CD4-positive, CD25-positive, alpha-beta regulatory T cell (primary cell): ENCODE data around the gene GH2. TPM values are rescaled to one million over a fixed set of nuclear protein-coding genes. Genes with fewer than 3 reads are reported as not detected.
"Not testable (repeated sequence)": the region's sequence is repeated elsewhere in the genome, so short reads cannot be mapped to it uniquely, and the experiment has no call there.

Experiments used
- ATAC-seq, 2 donors: fragments of 150-1000 bp; cut with Tn5 transposase; one replicate each; pipeline ENCODE4 v1.10.0; 2021; ENCODE audit warnings: low read depth in 2 of 2, moderate number of reproducible peaks in 2 of 2, moderate library complexity in 1 of 2
- DNase-seq, 3 donors: peaks; one replicate each; pipeline versions ENCODE4 v3.0.0 to v3.0.0-alpha.2; 2012 to 2022; ENCODE audit warnings: mixed read lengths in 1 of 3
- H3K27ac ChIP-seq: one replicate; pipeline ENCODE4 v1.7.0; 2013; ENCODE audit warnings: mild to moderate bottlenecking, low read length; ENCODE audit not compliant: insufficient read depth, poor library complexity, severe bottlenecking
- H3K27me3 ChIP-seq: one replicate; pipeline ENCODE4 v1.7.0; 2013; ENCODE audit warnings: low read length; ENCODE audit not compliant: control insufficient read depth, insufficient read depth
- H3K36me3 ChIP-seq: one replicate; pipeline ENCODE4 v1.7.0; 2013; ENCODE audit warnings: mild to moderate bottlenecking, low read length, moderate library complexity; ENCODE audit not compliant: control insufficient read depth, insufficient read depth
- H3K4me1 ChIP-seq: 2 replicates; pipeline ENCODE4 v1.7.0; 2013; ENCODE audit warnings: mild to moderate bottlenecking, low read length; ENCODE audit not compliant: insufficient read depth, control insufficient read depth, poor library complexity, severe bottlenecking
- H3K4me3 ChIP-seq: one replicate; pipeline ENCODE4 v1.7.0; 2013; ENCODE audit warnings: low read depth, mild to moderate bottlenecking, low read length, moderate library complexity
- H3K9me3 ChIP-seq, 2 experiments: 1 replicate in 1 of 2; 2 replicates in 1 of 2; pipeline ENCODE4 v1.7.0; 2013; ENCODE audit warnings: low read length in 2 of 2, mild to moderate bottlenecking in 1 of 2, moderate library complexity in 1 of 2; ENCODE audit not compliant: control insufficient read depth in 2 of 2
- H3K27ac Mint-ChIP-seq, 3 donors: one replicate each; pipeline ENCODE4 v1.8.0; 2020 to 2022; ENCODE audit warnings: mild to moderate bottlenecking in 3 of 3, mixed read lengths in 3 of 3, moderate library complexity in 2 of 3
- H3K27me3 Mint-ChIP-seq: one replicate; pipeline ENCODE4 v1.8.0; 2022; ENCODE audit warnings: mild to moderate bottlenecking, mixed read lengths
- H3K36me3 Mint-ChIP-seq: one replicate; pipeline ENCODE4 v1.8.0; 2020; ENCODE audit warnings: mixed read lengths
- H3K4me1 Mint-ChIP-seq, 4 donors: one replicate each; pipeline ENCODE4 v1.8.0; 2020 to 2022; ENCODE audit warnings: mixed read lengths in 4 of 4, mild to moderate bottlenecking in 1 of 4
- H3K4me3 Mint-ChIP-seq, 4 donors: one replicate each; pipeline ENCODE4 v1.8.0; 2020 to 2022; ENCODE audit warnings: mild to moderate bottlenecking in 4 of 4, mixed read lengths in 4 of 4, moderate library complexity in 3 of 4
- H3K9me3 Mint-ChIP-seq, 7 donors: one replicate each; pipeline ENCODE4 v1.8.0; 2020 to 2022; ENCODE audit warnings: mixed read lengths in 7 of 7, mild to moderate bottlenecking in 3 of 7, moderate library complexity in 2 of 7
- polyA plus RNA-seq, 4 donors: library from polyadenylated mRNA; unstranded; fragments of 300-500 nt; fragmentation: Illumina TruSeq; gene quantifications; one replicate each; pipeline ENCODE4 v1.2.3, GENCODE V29; 2021
- total RNA-seq: library from RNA; stranded (reverse); gene quantifications from one replicate; pipeline ENCODE4 v1.2.3, GENCODE V29; 2022

Gene GH2
- total and polyA plus RNA-seq, 5 donors from 2014 or later, result not detected

DNA sequence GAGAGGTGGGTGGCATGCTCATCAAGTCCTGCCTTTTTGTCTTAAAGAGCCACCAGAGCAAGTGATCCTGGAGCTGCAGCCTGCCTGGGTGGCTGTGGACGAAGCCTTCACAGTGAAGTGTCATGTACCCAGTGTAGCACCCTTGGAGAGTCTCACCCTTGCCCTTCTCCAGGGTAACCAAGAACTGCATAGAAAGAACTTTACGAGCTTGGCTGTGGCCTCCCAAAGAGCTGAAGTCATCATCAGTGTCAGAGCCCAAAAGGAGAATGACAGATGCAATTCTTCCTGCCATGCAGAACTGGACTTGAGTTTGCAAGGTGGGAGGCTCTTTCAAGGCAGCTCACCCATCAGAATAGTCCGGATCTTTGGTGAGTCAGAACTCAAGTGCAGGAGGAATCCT, 22.5 kb downstream of the GH2 start:
- no peaks in the 10 kb centered on the region for H3K36me3 Mint-ChIP-seq
- no peak for ATAC-seq
- no peaks in the 10 kb centered on the region for H3K9me3 Mint-ChIP-seq
- H3K4me1 Mint-ChIP-seq, result no peaks in the 10 kb centered on the region
- H3K27ac Mint-ChIP-seq, result no peak overlapping the region
- H3K9me3 ChIP-seq, result no peaks in the 10 kb centered on the region
- peaks cover 40% of the 10 kb centered on the region for H3K27me3 Mint-ChIP-seq
- H3K36me3 ChIP-seq, result no peaks in the 10 kb centered on the region
- no peak for DNase-seq
- H3K27ac ChIP-seq, result no peak overlapping the region
- no peak overlapping the region for H3K4me3 Mint-ChIP-seq
- no peaks in the 10 kb centered on the region for H3K27me3 ChIP-seq
- H3K4me3 ChIP-seq, result no peak overlapping the region
- no peaks in the 10 kb centered on the region for H3K4me1 ChIP-seq

GRCh38 chr17:63856425-63856824, 25.3 kb downstream of the GH2 start:
- H3K36me3 ChIP-seq, H3K4me1 Mint-ChIP-seq, H3K4me3 ChIP-seq, ATAC-seq, H3K36me3 Mint-ChIP-seq, H3K27me3 ChIP-seq, H3K4me1 ChIP-seq, H3K9me3 ChIP-seq, H3K27ac ChIP-seq, DNase-seq, H3K27ac Mint-ChIP-seq, H3K9me3 Mint-ChIP-seq, H3K4me3 Mint-ChIP-seq: not testable (repeated sequence)
- H3K27me3 Mint-ChIP-seq, result peaks cover 35% of the 10 kb centered on the region

DNA sequence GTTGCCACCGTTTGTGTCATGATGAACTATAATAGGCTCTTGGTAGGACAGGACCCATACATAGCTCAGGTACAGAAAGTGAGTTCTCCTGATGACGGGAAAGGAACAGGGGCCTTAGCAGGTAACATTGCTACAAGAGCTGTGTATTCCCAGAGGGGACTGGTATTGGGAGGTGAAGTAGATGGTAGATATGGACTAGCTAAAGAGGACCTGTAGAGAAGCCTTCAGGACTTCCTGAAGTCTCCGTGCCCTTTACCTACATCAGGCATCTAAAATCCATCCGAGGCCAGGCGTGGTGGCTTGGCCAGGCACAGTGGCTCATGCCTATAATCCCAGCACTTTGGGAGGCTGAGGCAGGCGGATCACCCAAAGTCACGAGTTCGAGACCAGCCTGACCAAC, 26.6 kb downstream of the GH2 start:
- Mint-ChIP-seq H3K9me3 (no peaks in the 10 kb centered on the region), H3K4me3 (peak overlapping the region in 1 of 4 donors; percentile 34), H3K36me3 (no peaks in the 10 kb centered on the region), H3K4me1 (peaks cover 0 to 4% (median 2%) of the 10 kb centered on the region in 4 donors), H3K27me3 (peaks cover 31% of the 10 kb centered on the region), H3K27ac (no peak overlapping the region)
- H3K27me3 ChIP-seq, result no peaks in the 10 kb centered on the region
- H3K9me3 ChIP-seq, result no peaks in the 10 kb centered on the region
- no peak for DNase-seq
- H3K4me3 ChIP-seq, result no peak overlapping the region
- no peaks in the 10 kb centered on the region for H3K36me3 ChIP-seq
- no peak overlapping the region for H3K27ac ChIP-seq
- ATAC-seq, result no peak
- no peaks in the 10 kb centered on the region for H3K4me1 ChIP-seq

DNA sequence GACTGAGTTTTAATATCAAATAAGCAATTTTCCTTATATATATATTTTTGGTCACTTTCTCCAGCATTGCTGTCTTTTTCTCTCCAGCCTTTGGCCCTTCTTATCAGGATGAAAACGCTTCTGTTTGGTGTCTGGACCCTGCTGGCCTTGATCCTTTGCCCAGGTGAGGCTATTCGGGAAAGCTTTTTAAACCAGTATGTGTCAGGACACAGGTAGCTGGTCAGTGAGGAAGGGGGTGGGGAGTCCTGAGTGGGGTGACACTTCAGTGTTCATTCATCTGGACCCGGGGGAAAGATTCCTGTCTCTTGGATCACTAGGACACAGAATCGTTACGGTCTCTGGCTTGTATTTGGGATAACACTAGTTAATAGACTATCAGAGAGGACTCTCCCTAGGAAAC, 27.0 kb downstream of the GH2 start:
- no peaks in the 10 kb centered on the region for H3K9me3 Mint-ChIP-seq
- peak overlapping the region in 1 of 3 donors; percentile 48 for H3K27ac Mint-ChIP-seq
- Histone ChIP-seq H3K27ac (no peak overlapping the region), H3K36me3 (no peaks in the 10 kb centered on the region), H3K27me3 (no peaks in the 10 kb centered on the region), H3K4me3 (no peak overlapping the region), H3K9me3 (no peaks in the 10 kb centered on the region), H3K4me1 (no peaks in the 10 kb centered on the region)
- H3K36me3 Mint-ChIP-seq, result no peaks in the 10 kb centered on the region
- H3K27me3 Mint-ChIP-seq, result peaks cover 31% of the 10 kb centered on the region
- peak overlapping the region in 1 of 4 donors; percentile 34 for H3K4me3 Mint-ChIP-seq
- DNase-seq, result no peak
- H3K4me1 Mint-ChIP-seq, result peaks cover 0 to 6% (median 2%) of the 10 kb centered on the region in 4 donors
- no peak for ATAC-seq

DNA sequence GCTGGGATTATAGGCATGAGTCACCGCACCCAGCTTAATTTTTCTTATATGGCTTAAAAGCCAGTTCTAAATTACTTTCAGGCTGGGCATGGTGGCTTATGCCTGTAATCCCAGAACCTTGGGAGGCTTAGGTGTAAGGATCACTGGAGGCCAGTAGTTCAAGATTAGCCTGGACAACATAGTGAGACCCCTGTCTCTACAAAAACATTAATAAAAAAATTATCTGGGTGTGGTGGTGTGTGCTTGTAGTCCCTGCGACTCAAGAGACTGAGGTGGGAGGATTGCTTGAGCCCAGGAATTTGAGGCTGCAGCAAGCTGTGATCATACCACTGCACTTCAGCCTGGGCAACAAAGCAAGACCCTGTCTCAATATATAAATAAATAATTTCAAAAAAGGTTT, 28.5 kb downstream of the GH2 start:
- H3K27ac Mint-ChIP-seq, result no peak overlapping the region
- Histone ChIP-seq H3K36me3 (no peaks in the 10 kb centered on the region), H3K4me3 (no peak overlapping the region), H3K4me1 (no peaks in the 10 kb centered on the region), H3K27me3 (no peaks in the 10 kb centered on the region), H3K27ac (no peak overlapping the region), H3K9me3 (no peaks in the 10 kb centered on the region)
- peaks cover 0 to 18% (median 6%) of the 10 kb centered on the region in 4 donors for H3K4me1 Mint-ChIP-seq
- ATAC-seq, result no peak
- peaks cover 0 to 3% (median 0%) of the 10 kb centered on the region in 7 donors for H3K9me3 Mint-ChIP-seq
- no peaks in the 10 kb centered on the region for H3K36me3 Mint-ChIP-seq
- no peak overlapping the region for H3K4me3 Mint-ChIP-seq
- no peak for DNase-seq
- H3K27me3 Mint-ChIP-seq, result peaks cover 32% of the 10 kb centered on the region

- H3K4me3 ChIP-seq, result no peak overlapping the region
- Mint-ChIP-seq H3K36me3 (no peaks in the 10 kb centered on the region), H3K4me3 (no peak overlapping the region), H3K4me1 (peaks cover 10 to 25% (median 12%) of the 10 kb centered on the region in 4 donors), H3K27me3 (peaks cover 21% of the 10 kb centered on the region), H3K27ac (no peak overlapping the region), H3K9me3 (peaks cover 0 to 4% (median 0%) of the 10 kb centered on the region in 7 donors)
- no peak overlapping the region for H3K27ac ChIP-seq
- H3K36me3 ChIP-seq, result no peaks in the 10 kb centered on the region
- no peaks in the 10 kb centered on the region for H3K9me3 ChIP-seq
- ATAC-seq, result no peak
- H3K4me1 ChIP-seq, result no peaks in the 10 kb centered on the region
- H3K27me3 ChIP-seq, result no peaks in the 10 kb centered on the region
- no peak for DNase-seq
Observed at GRCh38 chr17:63850401-63850800, 31.3 kb downstream of the GH2 start.

DNA sequence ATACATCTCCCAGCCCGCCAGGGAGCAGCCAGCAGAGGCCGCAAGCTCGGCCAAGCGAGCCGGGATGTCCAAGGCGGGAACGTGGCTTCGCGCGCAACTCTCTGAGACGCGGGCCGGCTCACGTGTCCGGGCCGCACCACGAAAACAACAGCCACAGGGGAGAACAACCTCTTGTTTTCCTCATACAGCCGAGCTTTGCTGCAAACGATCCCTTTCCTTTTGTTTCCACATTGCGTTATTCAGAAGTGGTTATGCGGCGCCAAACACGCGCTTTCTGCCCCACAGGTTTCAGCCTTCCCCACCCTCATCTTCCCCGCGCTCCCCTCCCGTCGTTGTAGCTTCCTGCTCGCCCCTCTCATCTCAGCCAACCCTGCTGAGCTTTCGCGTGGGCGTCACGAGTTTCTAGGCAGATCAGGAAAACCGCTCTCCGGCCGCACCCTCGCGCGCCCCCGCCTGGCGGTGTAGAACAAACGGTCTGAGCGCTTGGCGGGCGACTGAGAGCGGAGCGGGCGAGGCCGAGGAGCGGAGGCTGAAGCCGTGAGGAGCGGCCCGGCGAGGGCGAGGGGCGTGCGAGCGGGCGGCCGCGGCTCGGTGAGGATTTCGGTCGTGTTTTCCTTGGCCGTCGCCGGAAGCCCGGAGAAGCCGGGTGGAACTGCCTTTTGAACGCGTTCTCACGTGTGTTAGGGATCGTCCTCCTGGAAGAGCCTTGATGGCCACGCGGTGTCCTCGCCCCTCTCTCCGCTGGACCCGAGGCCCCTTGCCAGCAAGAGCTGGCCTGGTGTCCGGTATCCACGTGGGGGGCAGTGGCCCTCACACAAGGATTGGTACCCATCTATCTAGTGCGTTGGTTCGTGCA, 32.7 kb downstream of the GH2 start:
- Mint-ChIP-seq H3K4me3 (peak overlapping the region; percentile 47 to 91 (median 73)), H3K27ac (peak overlapping the region; percentile 90 to 97 (median 96)), H3K4me1 (peaks cover 10 to 28% (median 14%) of the 10 kb centered on the region in 4 donors), H3K27me3 (peaks cover 10% of the 10 kb centered on the region), H3K36me3 (no peaks in the 10 kb centered on the region), H3K9me3 (peaks cover 0 to 4% (median 0%) of the 10 kb centered on the region in 7 donors)
- Histone ChIP-seq H3K4me1 (no peaks in the 10 kb centered on the region), H3K27me3 (no peaks in the 10 kb centered on the region), H3K27ac (peak overlapping the region; percentile 37), H3K4me3 (peak overlapping the region; percentile 53), H3K36me3 (no peaks in the 10 kb centered on the region), H3K9me3 (no peaks in the 10 kb centered on the region)
- DNase-seq (peak; percentile 88 to 96 (median 92)), ATAC-seq (peak; percentile 95 to 97)
